CD4-positive, CD25-positive, alpha-beta regulatory T cell (primary cell): ENCODE results near the gene ICOSLG. TPM values are rescaled to one million over a fixed set of nuclear protein-coding genes. Genes with fewer than 3 reads are reported as not detected.
"Not testable (repeated sequence)": the region's sequence is repeated elsewhere in the genome, so short reads cannot be mapped to it uniquely, and the experiment has no call there.

Source experiments
- ATAC-seq, 2 donors: fragments of 150-1000 bp; cut with Tn5 transposase; one replicate each; pipeline ENCODE4 v1.10.0; 2021; ENCODE audit warnings: low read depth in 2 of 2, moderate number of reproducible peaks in 2 of 2, moderate library complexity in 1 of 2
- DNase-seq, 3 donors: peaks; one replicate each; pipeline versions ENCODE4 v3.0.0 to v3.0.0-alpha.2; 2012 to 2022; ENCODE audit warnings: mixed read lengths in 1 of 3
- H3K27ac ChIP-seq: one replicate; pipeline ENCODE4 v1.7.0; 2013; ENCODE audit warnings: mild to moderate bottlenecking, low read length; ENCODE audit not compliant: insufficient read depth, poor library complexity, severe bottlenecking
- H3K27me3 ChIP-seq: one replicate; pipeline ENCODE4 v1.7.0; 2013; ENCODE audit warnings: low read length; ENCODE audit not compliant: control insufficient read depth, insufficient read depth
- H3K36me3 ChIP-seq: one replicate; pipeline ENCODE4 v1.7.0; 2013; ENCODE audit warnings: mild to moderate bottlenecking, low read length, moderate library complexity; ENCODE audit not compliant: control insufficient read depth, insufficient read depth
- H3K4me1 ChIP-seq: 2 replicates; pipeline ENCODE4 v1.7.0; 2013; ENCODE audit warnings: mild to moderate bottlenecking, low read length; ENCODE audit not compliant: insufficient read depth, control insufficient read depth, poor library complexity, severe bottlenecking
- H3K4me3 ChIP-seq: one replicate; pipeline ENCODE4 v1.7.0; 2013; ENCODE audit warnings: low read depth, mild to moderate bottlenecking, low read length, moderate library complexity
- H3K9me3 ChIP-seq, 2 experiments: 1 replicate in 1 of 2; 2 replicates in 1 of 2; pipeline ENCODE4 v1.7.0; 2013; ENCODE audit warnings: low read length in 2 of 2, mild to moderate bottlenecking in 1 of 2, moderate library complexity in 1 of 2; ENCODE audit not compliant: control insufficient read depth in 2 of 2
- H3K27ac Mint-ChIP-seq, 3 donors: one replicate each; pipeline ENCODE4 v1.8.0; 2020 to 2022; ENCODE audit warnings: mild to moderate bottlenecking in 3 of 3, mixed read lengths in 3 of 3, moderate library complexity in 2 of 3
- H3K27me3 Mint-ChIP-seq: one replicate; pipeline ENCODE4 v1.8.0; 2022; ENCODE audit warnings: mild to moderate bottlenecking, mixed read lengths
- H3K36me3 Mint-ChIP-seq: one replicate; pipeline ENCODE4 v1.8.0; 2020; ENCODE audit warnings: mixed read lengths
- H3K4me1 Mint-ChIP-seq, 4 donors: one replicate each; pipeline ENCODE4 v1.8.0; 2020 to 2022; ENCODE audit warnings: mixed read lengths in 4 of 4, mild to moderate bottlenecking in 1 of 4
- H3K4me3 Mint-ChIP-seq, 4 donors: one replicate each; pipeline ENCODE4 v1.8.0; 2020 to 2022; ENCODE audit warnings: mild to moderate bottlenecking in 4 of 4, mixed read lengths in 4 of 4, moderate library complexity in 3 of 4
- H3K9me3 Mint-ChIP-seq, 7 donors: one replicate each; pipeline ENCODE4 v1.8.0; 2020 to 2022; ENCODE audit warnings: mixed read lengths in 7 of 7, mild to moderate bottlenecking in 3 of 7, moderate library complexity in 2 of 7
- polyA plus RNA-seq, 4 donors: library from polyadenylated mRNA; unstranded; fragments of 300-500 nt; fragmentation: Illumina TruSeq; gene quantifications; one replicate each; pipeline ENCODE4 v1.2.3, GENCODE V29; 2021
- total RNA-seq: library from RNA; stranded (reverse); gene quantifications from one replicate; pipeline ENCODE4 v1.2.3, GENCODE V29; 2022

ICOSLG gene
- total and polyA plus RNA-seq, 5 donors from 2014 or later: 0.49 to 22.6 (median 1.9) TPM

GRCh38 chr21:44206698-44207676 is 33.8 kb downstream of the ICOSLG start:
- H3K36me3 Mint-ChIP-seq, H3K9me3 Mint-ChIP-seq, H3K4me1 ChIP-seq, H3K27ac ChIP-seq, H3K4me3 ChIP-seq, H3K36me3 ChIP-seq, H3K4me1 Mint-ChIP-seq, H3K27ac Mint-ChIP-seq, H3K9me3 ChIP-seq, DNase-seq, H3K27me3 Mint-ChIP-seq, H3K4me3 Mint-ChIP-seq, H3K27me3 ChIP-seq: not testable (repeated sequence)
- ATAC-seq: peak; percentile 91 to 94

GRCh38 chr21:44206187-44206586 is 34.6 kb downstream of the ICOSLG start:
- DNase-seq, H3K36me3 Mint-ChIP-seq, H3K36me3 ChIP-seq, H3K27me3 ChIP-seq, H3K27ac Mint-ChIP-seq, H3K27me3 Mint-ChIP-seq, H3K4me1 Mint-ChIP-seq, H3K4me3 Mint-ChIP-seq, H3K27ac ChIP-seq, ATAC-seq, H3K9me3 Mint-ChIP-seq, H3K4me3 ChIP-seq, H3K9me3 ChIP-seq, H3K4me1 ChIP-seq: not testable (repeated sequence)

DNA sequence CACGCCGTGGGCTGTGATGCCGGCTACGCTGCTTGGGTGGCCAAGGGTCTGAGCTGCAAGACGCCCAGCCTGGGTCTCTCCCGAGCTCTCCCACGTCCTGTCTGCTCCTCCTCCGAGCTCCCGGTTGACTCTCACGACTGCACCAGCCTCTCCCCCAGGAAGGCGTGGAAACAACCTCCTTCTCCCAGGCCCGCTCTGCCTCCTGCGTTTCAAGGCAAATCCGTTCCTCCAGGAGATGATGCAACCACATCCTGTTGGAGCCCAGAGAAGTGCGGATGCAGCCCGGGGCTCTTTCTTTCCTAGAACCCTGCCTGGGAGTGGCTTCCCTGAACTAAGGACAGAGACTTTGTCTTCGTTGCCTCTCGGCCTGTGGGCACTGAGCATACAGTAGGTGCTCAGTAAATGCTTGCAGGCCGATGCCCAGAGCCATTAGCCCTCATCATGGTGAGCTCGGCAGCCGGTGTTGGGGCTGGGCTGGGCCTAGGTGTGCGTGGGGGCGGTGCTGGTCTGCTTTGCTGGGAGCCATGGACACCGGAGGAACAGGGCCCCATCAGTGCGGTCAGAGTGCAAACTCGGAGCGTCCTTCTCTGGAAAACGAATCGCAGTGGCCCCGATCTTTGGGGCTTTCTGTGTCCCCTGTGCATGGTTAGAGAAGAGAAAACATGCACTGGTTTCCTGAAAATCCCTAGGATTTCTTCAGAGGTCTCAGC is 38.0 kb downstream of the ICOSLG start:
- H3K4me3 Mint-ChIP-seq, H3K9me3 Mint-ChIP-seq, H3K36me3 ChIP-seq, ATAC-seq, H3K4me3 ChIP-seq, H3K4me1 ChIP-seq, H3K27ac ChIP-seq, H3K36me3 Mint-ChIP-seq, DNase-seq, H3K27me3 Mint-ChIP-seq, H3K27ac Mint-ChIP-seq, H3K4me1 Mint-ChIP-seq, H3K9me3 ChIP-seq, H3K27me3 ChIP-seq: not testable (repeated sequence)

DNA sequence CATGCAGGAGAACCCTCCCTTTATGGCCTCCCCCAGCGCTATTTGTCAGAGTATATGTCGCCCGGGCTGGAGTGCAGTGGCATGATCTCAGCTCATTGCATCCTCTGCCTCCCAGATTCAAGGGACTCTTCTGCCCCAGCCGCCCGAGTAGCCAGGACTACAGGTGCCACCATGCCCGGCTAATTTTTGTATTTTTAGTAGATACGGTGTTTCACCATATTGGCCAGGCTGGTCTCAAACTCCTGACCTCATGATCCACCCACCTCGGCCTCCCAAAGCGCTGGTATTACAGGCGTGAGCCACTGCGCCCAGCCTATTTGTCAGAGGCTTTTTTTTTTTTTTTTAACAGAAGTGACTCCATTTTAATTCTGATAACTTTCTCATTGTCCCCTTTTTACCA is 40.7 kb downstream of the ICOSLG start:
- H3K36me3 ChIP-seq, H3K36me3 Mint-ChIP-seq, H3K9me3 ChIP-seq, H3K27me3 ChIP-seq, H3K27ac ChIP-seq, H3K27me3 Mint-ChIP-seq, H3K4me1 ChIP-seq, H3K9me3 Mint-ChIP-seq, DNase-seq, H3K4me1 Mint-ChIP-seq, ATAC-seq, H3K4me3 Mint-ChIP-seq, H3K4me3 ChIP-seq: not testable (repeated sequence)
- peak overlapping the region in 1 of 3 donors; percentile 43 for H3K27ac Mint-ChIP-seq

- H3K9me3 Mint-ChIP-seq: no peaks in the 10 kb centered on the region
- no peak overlapping the region for H3K4me3 ChIP-seq
- H3K27me3 ChIP-seq: no peaks in the 10 kb centered on the region
- no peaks in the 10 kb centered on the region for H3K27me3 Mint-ChIP-seq
- H3K36me3 ChIP-seq: no peaks in the 10 kb centered on the region
- peak overlapping the region in 1 of 3 donors; percentile 36 for H3K27ac Mint-ChIP-seq
- no peak overlapping the region for H3K27ac ChIP-seq
- no peaks in the 10 kb centered on the region for H3K9me3 ChIP-seq
- H3K4me1 ChIP-seq: no peaks in the 10 kb centered on the region
- DNase-seq (no peak), ATAC-seq (no peak)
- peaks cover 0 to 5% (median 0%) of the 10 kb centered on the region in 4 donors for H3K4me1 Mint-ChIP-seq
- no peak overlapping the region for H3K4me3 Mint-ChIP-seq
- no peaks in the 10 kb centered on the region for H3K36me3 Mint-ChIP-seq
These were observed 41.3 kb downstream of the ICOSLG start for GRCh38 chr21:44199448-44199847.

DNA sequence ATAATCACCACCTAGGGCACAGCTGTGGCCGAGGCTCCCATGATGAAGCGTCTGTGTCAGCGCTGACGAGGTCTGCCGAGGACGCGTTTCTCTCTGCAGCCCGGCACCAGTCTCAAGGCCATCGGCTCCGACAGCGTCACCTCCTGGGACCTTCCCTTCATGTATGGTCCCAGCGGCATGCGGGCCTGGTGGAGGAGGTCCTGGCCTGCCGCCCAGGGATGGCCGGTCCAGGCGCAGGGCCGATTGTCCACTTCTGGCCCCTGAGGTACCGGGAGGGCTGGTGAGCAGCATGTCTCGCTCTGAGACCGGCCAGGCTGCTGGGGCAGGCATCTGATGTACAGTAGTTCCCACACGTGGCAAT is 43.6 kb downstream of the ICOSLG start:
- not testable (repeated sequence) for H3K36me3 Mint-ChIP-seq, ATAC-seq

GRCh38 chr21:44196212-44197155 is 44.3 kb downstream of the ICOSLG start:
- H3K27ac ChIP-seq, H3K36me3 Mint-ChIP-seq: not testable (repeated sequence)

More for the DNA sequence above, 43.6 kb downstream of the ICOSLG start:
- H3K36me3 ChIP-seq, H3K4me3 Mint-ChIP-seq, H3K9me3 ChIP-seq, H3K4me3 ChIP-seq, H3K27ac ChIP-seq, H3K27me3 Mint-ChIP-seq, H3K27me3 ChIP-seq, DNase-seq, H3K4me1 ChIP-seq, H3K4me1 Mint-ChIP-seq, H3K9me3 Mint-ChIP-seq, H3K27ac Mint-ChIP-seq: not testable (repeated sequence)

More at GRCh38 chr21:44196212-44197155, 44.3 kb downstream of the ICOSLG start:
- H3K9me3 ChIP-seq, H3K4me1 ChIP-seq, H3K4me3 Mint-ChIP-seq, H3K27ac Mint-ChIP-seq, H3K27me3 ChIP-seq, H3K27me3 Mint-ChIP-seq, H3K4me3 ChIP-seq, H3K9me3 Mint-ChIP-seq, H3K4me1 Mint-ChIP-seq, H3K36me3 ChIP-seq: not testable (repeated sequence)
- ATAC-seq: peak; percentile 96
- peak in 2 of 3 donors; percentile 71 to 80 for DNase-seq
